Measurements from ENCODE around the gene SPATS2L.

Gene SPATS2L

DNA sequence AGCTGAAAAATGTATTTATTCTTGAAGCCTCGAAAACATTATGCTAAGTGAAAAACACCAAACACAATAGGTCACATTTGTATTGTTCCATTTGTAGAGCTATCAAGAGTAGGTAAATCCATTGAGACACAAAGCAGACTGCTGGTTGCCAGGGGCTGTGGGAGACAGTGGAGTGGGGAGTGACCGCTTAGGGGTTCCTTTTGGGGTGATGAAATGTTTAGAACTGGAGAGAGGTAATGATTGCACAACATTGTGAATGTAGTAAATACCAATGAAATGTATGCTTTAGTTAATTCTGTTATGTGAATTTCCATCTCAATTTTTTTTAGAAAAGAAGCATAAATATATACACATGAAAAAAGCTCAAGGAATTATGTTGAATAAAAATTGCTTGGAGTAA is 187.6 kb downstream of the SPATS2L start:
- H3F3A ChIP-seq (ENCODE audit: insufficient read depth, low read length): no peaks in the 10 kb centered on the region
- DNase-seq: no peak
- H3K36me3 ChIP-seq (replicated peaks; ENCODE audit: insufficient read depth, low read length): no peaks in the 10 kb centered on the region; the same call in 1 of the 2 replicates

DNA sequence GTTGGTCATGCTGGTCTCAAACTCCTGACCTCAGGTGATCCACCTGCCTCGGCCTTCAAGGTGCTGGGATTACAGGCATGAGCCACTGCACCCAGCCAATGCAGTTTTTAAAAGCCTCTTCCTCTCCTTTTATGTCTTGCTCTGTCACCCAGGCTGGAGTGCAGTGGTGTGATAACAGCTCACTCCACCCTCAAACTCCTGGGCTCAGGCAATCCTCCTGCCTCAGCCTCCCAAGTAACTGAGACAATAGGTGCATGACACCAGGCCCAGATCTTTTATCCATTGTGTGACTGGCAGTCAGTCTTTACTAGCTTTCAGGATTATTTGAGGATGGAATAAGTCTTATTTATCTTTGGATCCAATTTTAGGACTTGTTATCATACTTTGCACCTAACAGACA is 190.2 kb downstream of the SPATS2L start:
- H3K27ac ChIP-seq (ENCODE audit: low read length): no peak overlapping the region
- TF ChIP-seq, protein P1, sequence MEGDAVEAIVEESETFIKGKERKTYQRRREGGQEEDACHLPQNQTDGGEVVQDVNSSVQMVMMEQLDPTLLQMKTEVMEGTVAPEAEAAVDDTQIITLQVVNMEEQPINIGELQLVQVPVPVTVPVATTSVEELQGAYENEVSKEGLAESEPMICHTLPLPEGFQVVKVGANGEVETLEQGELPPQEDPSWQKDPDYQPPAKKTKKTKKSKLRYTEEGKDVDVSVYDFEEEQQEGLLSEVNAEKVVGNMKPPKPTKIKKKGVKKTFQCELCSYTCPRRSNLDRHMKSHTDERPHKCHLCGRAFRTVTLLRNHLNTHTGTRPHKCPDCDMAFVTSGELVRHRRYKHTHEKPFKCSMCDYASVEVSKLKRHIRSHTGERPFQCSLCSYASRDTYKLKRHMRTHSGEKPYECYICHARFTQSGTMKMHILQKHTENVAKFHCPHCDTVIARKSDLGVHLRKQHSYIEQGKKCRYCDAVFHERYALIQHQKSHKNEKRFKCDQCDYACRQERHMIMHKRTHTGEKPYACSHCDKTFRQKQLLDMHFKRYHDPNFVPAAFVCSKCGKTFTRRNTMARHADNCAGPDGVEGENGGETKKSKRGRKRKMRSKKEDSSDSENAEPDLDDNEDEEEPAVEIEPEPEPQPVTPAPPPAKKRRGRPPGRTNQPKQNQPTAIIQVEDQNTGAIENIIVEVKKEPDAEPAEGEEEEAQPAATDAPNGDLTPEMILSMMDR (IDR thresholded peaks at IDR 0.05; ENCODE audit: low read length): no peak
- TF ChIP-seq EZH2 (optimal IDR thresholded peaks at IDR 0.05; ENCODE audit: low read depth, low read length) (no peak), EZH2phosphoT487 (IDR thresholded peaks at IDR 0.05; ENCODE audit: low read length) (no peak)
- H3K4me2 ChIP-seq (ENCODE audit: low read depth, low read length): no peak overlapping the region
- no peak overlapping the region for H3K4me3 ChIP-seq (ENCODE audit: low read length)
- no peaks in the 10 kb centered on the region for H3K27me3 ChIP-seq (replicated peaks; ENCODE audit: insufficient read depth, low read length)
- H3K9me2 ChIP-seq (replicated peaks; ENCODE audit: insufficient read depth, low read length): no peaks in the 10 kb centered on the region
- no peaks in the 10 kb centered on the region; the same call in 1 of the 2 replicates for H3K36me3 ChIP-seq (replicated peaks; ENCODE audit: insufficient read depth, low read length)
- H3K9me3 ChIP-seq (replicated peaks; ENCODE audit: insufficient read depth, low read length): no peaks in the 10 kb centered on the region
- H3K79me2 ChIP-seq (ENCODE audit: low read length): no peaks in the 10 kb centered on the region
- no peak overlapping the region for H2AFZ ChIP-seq (ENCODE audit: low read length)
- H3K9ac ChIP-seq (ENCODE audit: low read length): no peak overlapping the region
- no peak for DNase-seq
- no peaks in the 10 kb centered on the region for H3K4me1 ChIP-seq (ENCODE audit: low read length)
- no peaks in the 10 kb centered on the region for H3F3A ChIP-seq (ENCODE audit: insufficient read depth, low read length)
- no peaks in the 10 kb centered on the region for H4K20me1 ChIP-seq (ENCODE audit: insufficient read depth, low read length)

More for the DNA sequence above, 187.6 kb downstream of the SPATS2L start:
- Histone ChIP-seq H3K9me3 (replicated peaks; ENCODE audit: insufficient read depth, low read length) (no peaks in the 10 kb centered on the region), H3K4me2 (ENCODE audit: low read depth, low read length) (no peak overlapping the region), H3K4me1 (ENCODE audit: low read length) (no peaks in the 10 kb centered on the region), H2AFZ (ENCODE audit: low read length) (no peak overlapping the region), H3K79me2 (ENCODE audit: low read length) (no peaks in the 10 kb centered on the region), H3K9me2 (replicated peaks; ENCODE audit: insufficient read depth, low read length) (no peaks in the 10 kb centered on the region), H3K4me3 (ENCODE audit: low read length) (no peak overlapping the region), H3K27ac (ENCODE audit: low read length) (no peak overlapping the region), H3K27me3 (replicated peaks; ENCODE audit: insufficient read depth, low read length) (no peaks in the 10 kb centered on the region), H4K20me1 (ENCODE audit: insufficient read depth, low read length) (no peaks in the 10 kb centered on the region), H3K9ac (ENCODE audit: low read length) (no peak overlapping the region)
- TF ChIP-seq, protein P1 (IDR thresholded peaks at IDR 0.05; ENCODE audit: low read length): no peak
- TF ChIP-seq EZH2phosphoT487 (IDR thresholded peaks at IDR 0.05; ENCODE audit: low read length) (no peak), EZH2 (optimal IDR thresholded peaks at IDR 0.05; ENCODE audit: low read depth, low read length) (no peak)

DNA sequence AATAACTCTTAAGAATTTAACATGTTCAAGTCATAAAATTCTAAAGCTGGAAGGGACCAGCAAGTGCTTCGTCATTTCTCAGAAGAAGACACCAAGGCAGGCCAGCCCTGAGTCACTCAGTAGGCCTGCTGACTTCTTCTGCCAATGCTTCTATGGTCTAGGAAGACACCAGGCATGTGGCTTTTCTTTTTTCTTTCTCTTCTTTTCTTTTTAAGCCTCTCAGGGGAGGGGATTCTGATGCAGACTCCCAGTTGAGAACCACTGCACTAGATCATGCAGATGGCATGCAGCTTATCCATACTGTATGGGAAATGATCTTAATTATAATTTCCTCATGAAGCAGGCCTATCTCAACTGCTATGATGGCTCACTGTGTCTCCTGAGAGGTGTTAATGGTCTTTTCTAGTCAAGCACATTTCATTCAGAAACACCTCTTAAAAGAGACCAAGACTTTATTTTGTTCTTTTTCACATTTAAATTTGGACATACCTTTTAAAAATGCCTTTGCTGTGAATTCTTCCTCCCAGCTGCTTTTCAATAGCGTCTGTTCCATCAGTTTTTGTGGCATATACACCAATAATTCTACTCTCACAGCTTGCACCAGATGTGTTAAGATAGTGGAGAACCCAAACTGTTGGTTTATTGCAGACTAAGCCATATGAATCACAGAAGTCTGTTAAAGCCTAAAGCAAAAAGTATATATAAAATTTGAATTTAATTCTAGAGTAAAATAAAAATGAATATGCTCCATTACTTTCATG is 192.1 kb downstream of the SPATS2L start:
- no peak overlapping the region for H3K4me3 ChIP-seq (ENCODE audit: low read length)
- no peak overlapping the region for H2AFZ ChIP-seq (ENCODE audit: low read length)
- no peaks in the 10 kb centered on the region for H3K4me1 ChIP-seq (ENCODE audit: low read length)
- no peaks in the 10 kb centered on the region for H3K27me3 ChIP-seq (replicated peaks; ENCODE audit: insufficient read depth, low read length)
- no peaks in the 10 kb centered on the region for H3K9me2 ChIP-seq (replicated peaks; ENCODE audit: insufficient read depth, low read length)
- H4K20me1 ChIP-seq (ENCODE audit: insufficient read depth, low read length): no peaks in the 10 kb centered on the region
- no peaks in the 10 kb centered on the region for H3K9me3 ChIP-seq (replicated peaks; ENCODE audit: insufficient read depth, low read length)
- H3K36me3 ChIP-seq (replicated peaks; ENCODE audit: insufficient read depth, low read length): no peaks in the 10 kb centered on the region; the same call in 1 of the 2 replicates
- no peak overlapping the region for H3K27ac ChIP-seq (ENCODE audit: low read length)
- no peaks in the 10 kb centered on the region for H3F3A ChIP-seq (ENCODE audit: insufficient read depth, low read length)
- TF ChIP-seq EZH2 (optimal IDR thresholded peaks at IDR 0.05; ENCODE audit: low read depth, low read length) (no peak), EZH2phosphoT487 (IDR thresholded peaks at IDR 0.05; ENCODE audit: low read length) (no peak)
- TF ChIP-seq, protein P1 (IDR thresholded peaks at IDR 0.05; ENCODE audit: low read length): no peak
- no peak overlapping the region for H3K9ac ChIP-seq (ENCODE audit: low read length)
- no peak overlapping the region for H3K4me2 ChIP-seq (ENCODE audit: low read depth, low read length)
- H3K79me2 ChIP-seq (ENCODE audit: low read length): no peaks in the 10 kb centered on the region
- DNase-seq: no peak

Data from MM.1S (cell line).